ENCODE measurements around the gene TSGA10.
"Not testable (repeated sequence)": the region's sequence is repeated elsewhere in the genome, so short reads cannot be mapped to it uniquely, and the experiment has no call there.

- TF ChIP-seq, protein P1, sequence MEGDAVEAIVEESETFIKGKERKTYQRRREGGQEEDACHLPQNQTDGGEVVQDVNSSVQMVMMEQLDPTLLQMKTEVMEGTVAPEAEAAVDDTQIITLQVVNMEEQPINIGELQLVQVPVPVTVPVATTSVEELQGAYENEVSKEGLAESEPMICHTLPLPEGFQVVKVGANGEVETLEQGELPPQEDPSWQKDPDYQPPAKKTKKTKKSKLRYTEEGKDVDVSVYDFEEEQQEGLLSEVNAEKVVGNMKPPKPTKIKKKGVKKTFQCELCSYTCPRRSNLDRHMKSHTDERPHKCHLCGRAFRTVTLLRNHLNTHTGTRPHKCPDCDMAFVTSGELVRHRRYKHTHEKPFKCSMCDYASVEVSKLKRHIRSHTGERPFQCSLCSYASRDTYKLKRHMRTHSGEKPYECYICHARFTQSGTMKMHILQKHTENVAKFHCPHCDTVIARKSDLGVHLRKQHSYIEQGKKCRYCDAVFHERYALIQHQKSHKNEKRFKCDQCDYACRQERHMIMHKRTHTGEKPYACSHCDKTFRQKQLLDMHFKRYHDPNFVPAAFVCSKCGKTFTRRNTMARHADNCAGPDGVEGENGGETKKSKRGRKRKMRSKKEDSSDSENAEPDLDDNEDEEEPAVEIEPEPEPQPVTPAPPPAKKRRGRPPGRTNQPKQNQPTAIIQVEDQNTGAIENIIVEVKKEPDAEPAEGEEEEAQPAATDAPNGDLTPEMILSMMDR (conservative IDR thresholded peaks at IDR 0.05; ENCODE audit: low read length): not testable (repeated sequence)
- TF ChIP-seq EZH2phosphoT487 (IDR thresholded peaks at IDR 0.05; ENCODE audit: borderline replicate concordance, low read depth, low read length): not testable (repeated sequence)
Measured at GRCh38 chr2:99040736-99041300, 113.9 kb downstream of the TSGA10 start.

Measured in OCI-LY7 (cell line).